HG02981 (cell line): Measurements from ENCODE around the gene CDKN2A.

ENCODE experiments used
- ATAC-seq: cut with Tn5 transposase; IDR thresholded peaks from one replicate; pipeline ENCODE4 v1.9.1; 2021; ENCODE audit warnings: mild to moderate bottlenecking, moderate library complexity; ENCODE audit not compliant: unreplicated experiment

The CDKN2A gene

GRCh38 chr9:21945606-21946005 lies 48.6 kb downstream of the CDKN2A start:
- ATAC-seq: no peak

- no peak for ATAC-seq
These were observed 50.7 kb downstream of the CDKN2A start for GRCh38 chr9:21943464-21943863.

- ATAC-seq: no peak
These were observed 52.7 kb downstream of the CDKN2A start for GRCh38 chr9:21941337-21941995.

GRCh38 chr9:21936161-21936560 lies 58.0 kb downstream of the CDKN2A start:
- no peak for ATAC-seq

- no peak for ATAC-seq
These were observed 58.6 kb downstream of the CDKN2A start for GRCh38 chr9:21935631-21936030.

GRCh38 chr9:21933865-21934264 lies 60.3 kb downstream of the CDKN2A start:
- ATAC-seq: no peak

GRCh38 chr9:21933281-21933680 lies 60.9 kb downstream of the CDKN2A start:
- no peak for ATAC-seq

GRCh38 chr9:21931428-21931827 lies 62.8 kb downstream of the CDKN2A start:
- no peak for ATAC-seq

GRCh38 chr9:21927752-21928151 lies 66.4 kb downstream of the CDKN2A start:
- no peak for ATAC-seq

- ATAC-seq: no peak
These were observed 70.5 kb downstream of the CDKN2A start for GRCh38 chr9:21923694-21924093.

GRCh38 chr9:21919377-21920362 lies 74.5 kb downstream of the CDKN2A start:
- peak; percentile 83 for ATAC-seq
